HG02943 (cell line): ENCODE results near the gene RACK1.
A peak's percentile ranks its signal among the peaks of the same experiment; 100 is the strongest.
"Not testable (repeated sequence)": the region's sequence is repeated elsewhere in the genome, so short reads cannot be mapped to it uniquely, and the experiment has no call there.

Experiments
- ATAC-seq: cut with Tn5 transposase; IDR thresholded peaks from one replicate; pipeline ENCODE4 v1.9.1; 2021; ENCODE audit warnings: mild to moderate bottlenecking, low read depth, moderate library complexity; ENCODE audit not compliant: unreplicated experiment

The RACK1 gene

GRCh38 chr5:181243564-181244343, at the start of gene RACK1:
Gene RACK1 (minus strand): TSS chr5:181243906. CDS start chr5:181243800, 106 bp downstream.
- peak; percentile 57 for ATAC-seq

GRCh38 chr5:181287331-181287730, 43.6 kb upstream of the RACK1 start:
- ATAC-seq, result not testable (repeated sequence)

GRCh38 chr5:181285962-181286705, 42.4 kb upstream of the RACK1 start:
- ATAC-seq, result not testable (repeated sequence)

GRCh38 chr5:181283841-181284755, 40.4 kb upstream of the RACK1 start:
- ATAC-seq, result not testable (repeated sequence)

GRCh38 chr5:181283347-181283746, 39.6 kb upstream of the RACK1 start:
- no peak for ATAC-seq

- no peak for ATAC-seq
These were observed 39.2 kb upstream of the RACK1 start for GRCh38 chr5:181282874-181283273.

GRCh38 chr5:181282415-181282814, 38.7 kb upstream of the RACK1 start:
- ATAC-seq, result not testable (repeated sequence)

GRCh38 chr5:181281984-181282316, 38.2 kb upstream of the RACK1 start:
- ATAC-seq, result no peak

- ATAC-seq, result no peak
These were observed 37.6 kb upstream of the RACK1 start for GRCh38 chr5:181281077-181281983.

- ATAC-seq, result no peak
These were observed 36.6 kb upstream of the RACK1 start for GRCh38 chr5:181280251-181280762.

- not testable (repeated sequence) for ATAC-seq
These were observed 29.7 kb upstream of the RACK1 start for GRCh38 chr5:181273433-181273744.

- no peak for ATAC-seq
These were observed 27.4 kb upstream of the RACK1 start for GRCh38 chr5:181271081-181271480.

- not testable (repeated sequence) for ATAC-seq
These were observed 24.2 kb upstream of the RACK1 start for GRCh38 chr5:181267907-181268306.

GRCh38 chr5:181267291-181267904, 23.7 kb upstream of the RACK1 start:
- ATAC-seq, result not testable (repeated sequence)

GRCh38 chr5:181265092-181265671, 21.5 kb upstream of the RACK1 start:
- ATAC-seq, result no peak

GRCh38 chr5:181263633-181264032, 19.9 kb upstream of the RACK1 start:
- ATAC-seq, result no peak

GRCh38 chr5:181261320-181262049, 17.8 kb upstream of the RACK1 start:
- ATAC-seq, result peak; percentile 52

GRCh38 chr5:181260720-181261319, 17.1 kb upstream of the RACK1 start, which contains the start of gene TRIM52:
Gene TRIM52 (minus strand): TSS chr5:181261143. CDS start chr5:181260813, 330 bp downstream.
- peak; percentile 85 for ATAC-seq
